Measurements from ENCODE around the gene APLN.

Gene APLN

GRCh38 chrX:129606918-129607317 is 47.8 kb downstream of the APLN start:
- in situ Hi-C loops (cut with MboI; ENCODE audit: low sequenced_read_pairs) = loop anchor here (25.0 kb wide), 1 partner anchor 580 kb away; no protein-coding TSS in a partner anchor

GRCh38 chrX:129600981-129601424 is 53.8 kb downstream of the APLN start:
- in situ Hi-C loops (cut with MboI; ENCODE audit: low sequenced_read_pairs) = loop anchor here (25.0 kb wide), 1 partner anchor 586 kb away; no protein-coding TSS in a partner anchor

GRCh38 chrX:129599996-129600395 is 54.8 kb downstream of the APLN start:
- in situ Hi-C loops (cut with MboI; ENCODE audit: low sequenced_read_pairs) = loop anchor here (25.0 kb wide), 1 partner anchor 587 kb away; no protein-coding TSS in a partner anchor

- in situ Hi-C loops (cut with MboI; ENCODE audit: low sequenced_read_pairs) = no loop called here
These were observed 55.3 kb downstream of the APLN start for GRCh38 chrX:129599499-129599898.

GRCh38 chrX:129597905-129598304 is 56.9 kb downstream of the APLN start:
- in situ Hi-C loops (cut with MboI; ENCODE audit: low sequenced_read_pairs) = no loop called here

GRCh38 chrX:129596077-129596476 is 58.7 kb downstream of the APLN start:
- in situ Hi-C loops (cut with MboI; ENCODE audit: low sequenced_read_pairs) = no loop called here

Data from HL-60/S4 (cell line).